D721Med (cell line): ENCODE measurements around the gene ATG9B.

ENCODE experiments used
- DNase-seq: peaks from one replicate; pipeline ENCODE4 v3.0.0; 2011; ENCODE audit warnings: low spot score; ENCODE audit not compliant: insufficient read length
- FAIRE-seq: peaks from 2 replicates; lab custom pipeline; 2011; peaks lifted over from hg19 to GRCh38; lab: Jason Lieb, UNC
- TF ChIP-seq, protein P1 (sequence below): IDR thresholded peaks from 2 replicates; pipeline ENCODE4 v1.5.1; 2012; ENCODE audit warnings: mild to moderate bottlenecking, control low read depth; ENCODE audit not compliant: insufficient read depth; ENCODE audit errors: missing control alignments

The ATG9B gene

DNA sequence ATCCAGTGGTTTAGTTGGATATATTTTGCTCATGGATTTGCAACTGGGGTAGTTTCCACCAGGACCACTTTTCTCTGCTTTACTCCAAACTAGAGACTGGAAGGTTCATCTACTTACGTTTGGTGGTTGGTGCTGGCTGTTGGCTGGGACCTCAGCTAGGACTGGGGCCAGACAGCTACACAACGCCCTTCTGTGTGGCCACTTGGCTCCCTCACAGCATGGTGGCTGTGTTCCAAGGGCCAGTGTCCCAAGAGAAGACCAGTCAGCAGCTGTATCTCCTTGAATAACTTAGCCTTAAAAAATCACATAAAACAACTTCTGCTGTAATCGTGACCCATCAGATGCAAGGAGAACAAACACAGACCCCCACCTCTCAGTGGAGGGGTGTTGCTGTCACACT lies 41.9 kb downstream of the ATG9B start:
- TF ChIP-seq, protein P1, sequence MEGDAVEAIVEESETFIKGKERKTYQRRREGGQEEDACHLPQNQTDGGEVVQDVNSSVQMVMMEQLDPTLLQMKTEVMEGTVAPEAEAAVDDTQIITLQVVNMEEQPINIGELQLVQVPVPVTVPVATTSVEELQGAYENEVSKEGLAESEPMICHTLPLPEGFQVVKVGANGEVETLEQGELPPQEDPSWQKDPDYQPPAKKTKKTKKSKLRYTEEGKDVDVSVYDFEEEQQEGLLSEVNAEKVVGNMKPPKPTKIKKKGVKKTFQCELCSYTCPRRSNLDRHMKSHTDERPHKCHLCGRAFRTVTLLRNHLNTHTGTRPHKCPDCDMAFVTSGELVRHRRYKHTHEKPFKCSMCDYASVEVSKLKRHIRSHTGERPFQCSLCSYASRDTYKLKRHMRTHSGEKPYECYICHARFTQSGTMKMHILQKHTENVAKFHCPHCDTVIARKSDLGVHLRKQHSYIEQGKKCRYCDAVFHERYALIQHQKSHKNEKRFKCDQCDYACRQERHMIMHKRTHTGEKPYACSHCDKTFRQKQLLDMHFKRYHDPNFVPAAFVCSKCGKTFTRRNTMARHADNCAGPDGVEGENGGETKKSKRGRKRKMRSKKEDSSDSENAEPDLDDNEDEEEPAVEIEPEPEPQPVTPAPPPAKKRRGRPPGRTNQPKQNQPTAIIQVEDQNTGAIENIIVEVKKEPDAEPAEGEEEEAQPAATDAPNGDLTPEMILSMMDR = no peak
- FAIRE-seq = no peak
- DNase-seq = no peak

DNA sequence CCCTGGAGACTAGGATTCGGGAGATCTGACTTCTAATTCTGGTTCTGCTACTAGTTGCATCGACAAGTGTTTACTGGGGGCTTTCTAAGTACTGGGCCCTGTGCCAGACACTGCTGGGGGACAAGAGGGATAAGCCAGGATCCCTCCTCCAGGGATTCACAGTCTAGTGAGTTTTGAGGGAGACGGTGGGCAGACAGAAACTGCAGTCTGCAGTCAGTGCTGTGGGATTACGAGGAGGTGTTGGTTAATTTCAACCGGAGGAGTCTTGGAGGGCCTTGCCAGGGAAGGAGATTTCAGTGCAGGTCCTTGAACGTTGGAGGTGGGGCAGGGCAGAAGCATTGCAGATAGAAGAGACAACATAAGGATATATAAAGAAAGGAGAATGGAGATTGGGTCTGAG lies 42.6 kb downstream of the ATG9B start:
- no peak for FAIRE-seq
- TF ChIP-seq, protein P1 = no peak
- DNase-seq = no peak

- TF ChIP-seq, protein P1 = peak; percentile 9
- FAIRE-seq (no peak), DNase-seq (no peak)
Measured at GRCh38 chr7:150980663-150981062, 43.6 kb downstream of the ATG9B start.

DNA sequence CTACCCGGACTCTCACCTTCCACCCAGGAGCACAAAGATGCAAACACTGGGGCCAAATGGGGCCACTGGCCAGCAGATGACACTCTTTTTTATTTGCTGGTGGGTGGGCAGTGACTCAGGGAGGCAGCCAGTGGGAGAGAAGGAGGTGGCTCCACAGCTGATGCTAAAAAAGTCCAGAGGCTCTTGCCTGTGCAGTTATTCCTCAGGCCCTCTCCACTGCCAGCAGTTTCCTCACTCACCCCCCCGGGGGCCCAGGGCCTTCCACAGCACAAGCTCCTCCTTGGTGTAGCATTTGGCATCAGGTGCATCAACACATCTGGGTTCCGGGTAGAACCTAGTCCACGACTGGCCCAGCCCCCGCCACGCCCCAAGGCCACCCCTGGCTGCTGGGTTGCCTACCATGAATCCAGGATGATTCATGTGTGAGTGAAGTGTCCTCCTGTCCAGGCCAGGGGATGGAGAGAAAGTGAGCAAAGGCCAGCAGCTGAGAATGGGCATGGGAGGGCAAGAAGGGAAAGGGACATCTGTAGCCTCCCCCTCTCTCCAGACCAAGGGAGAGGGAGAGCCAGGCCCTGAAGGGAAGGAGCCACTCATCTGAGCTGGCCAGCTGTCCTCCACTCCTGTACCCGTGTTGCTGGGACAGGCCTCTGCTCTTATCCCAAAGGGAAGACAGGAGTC lies 44.4 kb downstream of the ATG9B start:
- FAIRE-seq = no peak
- DNase-seq = no peak
- TF ChIP-seq, protein P1 = no peak

GRCh38 chr7:150978126-150978789 lies 46.0 kb downstream of the ATG9B start, which contains the start of gene KCNH2:
Gene KCNH2, minus strand, starts transcription at chr7:150978321. Its CDS starts 408 bp downstream, at chr7:150977913.
- TF ChIP-seq, protein P1 = no peak
- no peak for FAIRE-seq
- peak; percentile 85 for DNase-seq

DNA sequence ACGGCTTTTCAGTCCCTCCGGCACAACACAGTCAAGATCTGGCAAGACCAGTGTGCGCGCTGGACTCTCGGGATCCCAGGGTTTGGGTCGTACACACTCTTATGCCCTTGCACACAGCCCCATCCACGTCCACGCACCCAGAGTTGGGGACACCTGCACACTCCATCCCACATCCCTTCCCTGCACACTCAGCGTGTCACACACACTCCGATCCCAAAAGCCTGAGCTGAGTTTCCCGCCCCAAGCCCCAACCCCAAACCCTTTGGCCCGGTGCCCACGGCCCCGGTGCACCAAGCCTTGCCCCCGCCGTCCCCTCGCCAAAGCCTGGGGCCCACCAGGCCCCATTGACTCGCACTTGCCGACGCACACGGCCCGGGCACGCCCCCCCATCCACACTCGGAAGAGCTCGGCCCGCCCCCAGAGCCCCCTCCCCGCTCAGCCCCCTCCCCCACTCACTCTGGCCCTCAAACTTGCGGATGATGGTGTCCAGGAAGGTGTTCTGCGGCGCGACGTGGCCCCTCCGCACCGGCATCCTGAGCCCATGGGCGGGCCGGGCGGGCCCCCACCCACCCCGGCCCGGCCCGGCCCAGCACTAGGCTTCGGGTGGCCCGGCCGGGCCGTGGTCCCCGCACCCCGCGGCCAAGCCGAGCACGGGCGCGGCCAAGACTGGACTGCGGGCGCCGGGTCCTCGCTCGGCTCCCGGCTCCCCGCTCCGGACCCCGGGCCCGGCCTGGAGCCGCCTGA lies 46.7 kb downstream of the ATG9B start:
- FAIRE-seq (no peak), DNase-seq (no peak)
- TF ChIP-seq, protein P1 = no peak
